SU-DHL-6 (cell line): Measurements from ENCODE around the gene NDUFC1.

Source experiments
- H2AFZ ChIP-seq: fragments of 200-600 bp; sonication (generic); 2 replicates; pipeline ENCODE4 v1.6.1; 2014; ENCODE audit warnings: low read depth, mild to moderate bottlenecking, moderate library complexity, mixed read lengths, antibody characterized with exemption, low read length; ENCODE audit not compliant: severe bottlenecking
- H3F3A ChIP-seq: fragments of 200-600 bp; shearing (Covaris generic); 2 replicates; pipeline ENCODE4 v1.6.0; 2016; ENCODE audit warnings: antibody characterized with exemption, mild to moderate bottlenecking; ENCODE audit not compliant: insufficient read depth
- H3K27ac ChIP-seq: fragments of 200-600 bp; sonication (generic); 2 replicates; pipeline ENCODE4 v1.5.1; 2016; ENCODE audit warnings: low read depth, mild to moderate bottlenecking, low read length, moderate library complexity, mixed read lengths
- H3K27me3 ChIP-seq: fragments of 200-600 bp; sonication (generic), shearing (Covaris generic); 2 replicates; pipeline ENCODE4 v1.6.0; 2014; ENCODE audit warnings: mild to moderate bottlenecking, low read length
- H3K36me3 ChIP-seq: fragments of 200-600 bp; sonication (generic); 2 replicates; pipeline ENCODE4 v1.6.1; 2014; ENCODE audit warnings: mild to moderate bottlenecking, low read length, mixed read lengths
- H3K4me2 ChIP-seq: fragments of 300-600, 200-600 bp; shearing (Covaris generic), sonication (generic); 2 replicates; pipeline ENCODE4 v1.6.0; 2014; ENCODE audit warnings: low read length, low read depth, mild to moderate bottlenecking; ENCODE audit not compliant: poor library complexity, severe bottlenecking
- H3K4me3 ChIP-seq: fragments of 200-600 bp; sonication (generic); 2 replicates; pipeline ENCODE4 v1.5.1; 2014; ENCODE audit warnings: antibody characterized with exemption, low read length, mild to moderate bottlenecking, mixed read lengths; ENCODE audit not compliant: insufficient read depth, poor library complexity, severe bottlenecking
- H3K79me2 ChIP-seq: fragments of 200-600 bp; sonication (generic); 2 replicates; pipeline ENCODE4 v1.6.1; 2014; ENCODE audit warnings: mild to moderate bottlenecking, low read length, moderate library complexity; ENCODE audit not compliant: insufficient read depth
- H3K9ac ChIP-seq: fragments of 200-600 bp; sonication (generic); 2 replicates; pipeline ENCODE4 v1.7.0; 2014; ENCODE audit warnings: mild to moderate bottlenecking, low read length
- H3K9me2 ChIP-seq: fragments of 200-600 bp; sonication (generic); replicated peaks from 2 replicates; pipeline ENCODE4 v1.6.1; 2014; ENCODE audit warnings: low read length; ENCODE audit not compliant: insufficient read depth
- H3K9me3 ChIP-seq: fragments of 200-600 bp; sonication (generic); 2 replicates; pipeline ENCODE4 v1.6.1; 2014; ENCODE audit warnings: low read length, mixed read lengths; ENCODE audit not compliant: insufficient read depth
- H4K20me1 ChIP-seq: fragments of 200-600 bp; sonication (generic); 2 replicates; pipeline ENCODE4 v1.6.1; 2014; ENCODE audit warnings: low read depth, mild to moderate bottlenecking, antibody characterized with exemption, low read length, moderate library complexity, mixed read lengths
- CTCF ChIP-seq: fragments of 200-600 bp; sonication (generic); IDR thresholded peaks from one replicate; pipeline ENCODE4 v1.5.1; 2017; ENCODE audit warnings: antibody characterized with exemption, mild to moderate bottlenecking, low read length, moderate library complexity; ENCODE audit not compliant: insufficient read depth, poor library complexity, severe bottlenecking
- EZH2phosphoT487 ChIP-seq: fragments of 200-600 bp; sonication (generic), shearing (Covaris generic); conservative IDR thresholded peaks from 2 replicates; pipeline ENCODE4 v1.6.1; 2018; ENCODE audit warnings: mild to moderate bottlenecking, antibody characterized with exemption, low read length, moderate library complexity, mixed read lengths

Gene NDUFC1

GRCh38 chr4:139331185-139331584 is 28.9 kb upstream of the NDUFC1 start:
- H3K9ac ChIP-seq, result no peak overlapping the region
- H3K79me2 ChIP-seq, result peaks cover 75% of the 10 kb centered on the region
- no peaks in the 10 kb centered on the region for H4K20me1 ChIP-seq
- H3K27ac ChIP-seq, result no peak overlapping the region
- no peaks in the 10 kb centered on the region for H3K9me2 ChIP-seq
- no peak for TF ChIP-seq EZH2phosphoT487
- TF ChIP-seq CTCF, result no peak
- no peaks in the 10 kb centered on the region for H3K36me3 ChIP-seq
- no peak overlapping the region for H3K4me3 ChIP-seq
- no peak overlapping the region for H2AFZ ChIP-seq
- no peaks in the 10 kb centered on the region for H3K9me3 ChIP-seq
- H3F3A ChIP-seq, result no peaks in the 10 kb centered on the region
- no peak overlapping the region for H3K4me2 ChIP-seq
- no peaks in the 10 kb centered on the region for H3K27me3 ChIP-seq

GRCh38 chr4:139330283-139330682 is 28.0 kb upstream of the NDUFC1 start:
- Histone ChIP-seq H3K79me2 (peaks cover 84% of the 10 kb centered on the region), H2AFZ (no peak overlapping the region), H3K9ac (no peak overlapping the region), H3K4me2 (no peak overlapping the region), H3K27me3 (no peaks in the 10 kb centered on the region), H3K27ac (no peak overlapping the region), H4K20me1 (no peaks in the 10 kb centered on the region), H3F3A (no peaks in the 10 kb centered on the region), H3K9me2 (no peaks in the 10 kb centered on the region), H3K36me3 (no peaks in the 10 kb centered on the region), H3K4me3 (no peak overlapping the region), H3K9me3 (no peaks in the 10 kb centered on the region)
- TF ChIP-seq CTCF, result no peak
- no peak for TF ChIP-seq EZH2phosphoT487

- H3K9me3 ChIP-seq, result no peaks in the 10 kb centered on the region
- no peak overlapping the region for H3K4me2 ChIP-seq
- peaks cover 89% of the 10 kb centered on the region for H3K79me2 ChIP-seq
- no peak for TF ChIP-seq CTCF
- no peak for TF ChIP-seq EZH2phosphoT487
- no peaks in the 10 kb centered on the region for H3K36me3 ChIP-seq
- H3K27ac ChIP-seq, result no peak overlapping the region
- no peak overlapping the region for H3K9ac ChIP-seq
- H3K27me3 ChIP-seq, result no peaks in the 10 kb centered on the region
- no peaks in the 10 kb centered on the region for H4K20me1 ChIP-seq
- no peak overlapping the region for H3K4me3 ChIP-seq
- no peaks in the 10 kb centered on the region for H3K9me2 ChIP-seq
- no peak overlapping the region for H2AFZ ChIP-seq
- no peaks in the 10 kb centered on the region for H3F3A ChIP-seq
Observed at GRCh38 chr4:139329665-139330200, 27.5 kb upstream of the NDUFC1 start.
